ENCODE results near the gene KRAS. TPM values are rescaled to one million over a fixed set of nuclear protein-coding genes. Genes with fewer than 3 reads are reported as not detected.

Gene KRAS
- total RNA-seq, 1 experiment from 2014 or later: 47.5 TPM

GRCh38 chr12:25243680-25243990 lies 7.1 kb downstream of the KRAS start:
- Histone ChIP-seq H3K27ac (ENCODE audit: insufficient read length, low read depth, low read length) (no peak overlapping the region), H2BK15ac (ENCODE audit: low read depth, low read length) (no peak overlapping the region), H3K4ac (ENCODE audit: low read depth, low read length) (no peak overlapping the region), H3K56ac (ENCODE audit: insufficient read length, low read depth, low read length) (no peak overlapping the region), H3K14ac (ENCODE audit: insufficient read depth, low read length) (no peak overlapping the region), H3K79me1 (ENCODE audit: insufficient read depth, low read depth, low read length, poor library complexity, severe bottlenecking) (peaks cover 3% of the 10 kb centered on the region), H3K9me3 (ENCODE audit: control insufficient read depth, low read depth, low read length) (no peaks in the 10 kb centered on the region), H2BK5ac (ENCODE audit: insufficient read length, low read length) (no peak overlapping the region), H3K18ac (ENCODE audit: insufficient read length, low read depth, low read length) (no peak overlapping the region), H2AFZ (ENCODE audit: low read length) (no peak overlapping the region), H4K91ac (ENCODE audit: insufficient read length, low read depth, low read length) (no peak overlapping the region), H2BK20ac (ENCODE audit: low read depth, low read length, poor library complexity, severe bottlenecking) (no peak overlapping the region), H3K27me3 (ENCODE audit: insufficient read depth, low read length) (no peaks in the 10 kb centered on the region), H2BK12ac (ENCODE audit: insufficient read length, low read depth, low read length) (no peak overlapping the region), H2AK5ac (ENCODE audit: insufficient read length, low read length) (no peak overlapping the region), H4K8ac (replicated peaks; ENCODE audit: insufficient read length, low read depth, low read length) (no peak overlapping the region), H3K23me2 (ENCODE audit: insufficient read length, low read depth, low read length, poor library complexity, severe bottlenecking) (no peaks in the 10 kb centered on the region), H4K20me1 (ENCODE audit: control insufficient read depth, insufficient read depth, insufficient read length) (no peaks in the 10 kb centered on the region), H3T11ph (ENCODE audit: low read length) (no peak overlapping the region), H3K4me2 (ENCODE audit: insufficient read depth, insufficient read length, low read length) (no peak overlapping the region), H3K4me1 (ENCODE audit: insufficient read depth, low read length) (no peaks in the 10 kb centered on the region), H4K5ac (ENCODE audit: insufficient read length, low read depth, low read length) (no peak overlapping the region), H3K9ac (ENCODE audit: extremely low read depth, insufficient read length, low read length) (no peak overlapping the region), H2BK120ac (ENCODE audit: low read depth, low read length, poor library complexity, severe bottlenecking) (no peak overlapping the region), H3K23ac (ENCODE audit: insufficient read length, low read depth, low read length) (no peak overlapping the region), H3K79me2 (ENCODE audit: insufficient read depth, low read length) (peaks cover 9% of the 10 kb centered on the region; the same call in 1 of the 2 replicates)
- H3K4me1 Mint-ChIP-seq: peaks cover 5 to 14% of the 10 kb centered on the region in 2 experiments
- H3K27me3 Mint-ChIP-seq (ENCODE audit: low read depth): no peaks in the 10 kb centered on the region
- no peaks in the 10 kb centered on the region for H3K9me3 Mint-ChIP-seq
- no peak for TF ChIP-seq CTCF (conservative IDR thresholded peaks at IDR 0.05)
- peaks cover 4 to 44% (median 29%) of the 10 kb centered on the region in 3 experiments; a peak in 5 of 7 replicates for H3K36me3 Mint-ChIP-seq (ENCODE audit: insufficient read depth in 1 of 3, low read depth in 3 of 3)
- no peak overlapping the region for H3K27ac Mint-ChIP-seq
- no peak overlapping the region for H3K4me3 Mint-ChIP-seq
- DNase-seq: no peak
